Measurements from ENCODE around the gene TTL.
"Not testable (repeated sequence)": the region's sequence is repeated elsewhere in the genome, so short reads cannot be mapped to it uniquely, and the experiment has no call there.

The TTL gene

GRCh38 chr2:112481528-112482233, at the start of gene TTL:
Gene TTL (plus strand): TSS chr2:112482156. CDS start chr2:112482345, 189 bp downstream.
- DNase-seq (ENCODE audit: low read depth in 3 of 3) = peak; percentile 59 to 76 (median 67)

- not testable (repeated sequence) for DNase-seq (ENCODE audit: low read depth in 3 of 3)
These were observed 49.6 kb upstream of the TTL start for GRCh38 chr2:112432390-112432734.

GRCh38 chr2:112432735-112433479, 49.0 kb upstream of the TTL start:
- peak in 1 of 3 experiments; percentile 46 for DNase-seq (ENCODE audit: low read depth in 3 of 3)

- DNase-seq (ENCODE audit: low read depth in 3 of 3) = peak; percentile 69 to 86 (median 69)
These were observed 48.5 kb upstream of the TTL start, which contains the start of gene RGPD8 for GRCh38 chr2:112433480-112433879. Gene RGPD8 (minus strand): TSS chr2:112433645. CDS start chr2:112433453, 192 bp downstream.

GRCh38 chr2:112433932-112434730, 47.8 kb upstream of the TTL start:
- DNase-seq (ENCODE audit: low read depth in 3 of 3) = no peak

- not testable (repeated sequence) for DNase-seq (ENCODE audit: low read depth in 3 of 3)
These were observed 46.9 kb upstream of the TTL start for GRCh38 chr2:112434890-112435715.

GRCh38 chr2:112435716-112436431, 46.1 kb upstream of the TTL start:
- DNase-seq (ENCODE audit: low read depth in 3 of 3) = not testable (repeated sequence)

- DNase-seq (ENCODE audit: low read depth in 3 of 3) = not testable (repeated sequence)
These were observed 45.0 kb upstream of the TTL start for GRCh38 chr2:112436993-112437392.

- not testable (repeated sequence) for DNase-seq (ENCODE audit: low read depth in 3 of 3)
These were observed 44.5 kb upstream of the TTL start for GRCh38 chr2:112437405-112437831.

GRCh38 chr2:112438603-112439261, 43.2 kb upstream of the TTL start:
- not testable (repeated sequence) for DNase-seq (ENCODE audit: low read depth in 3 of 3)

- DNase-seq (ENCODE audit: low read depth in 3 of 3) = not testable (repeated sequence)
These were observed 37.7 kb upstream of the TTL start for GRCh38 chr2:112444256-112444655.

- no peak for DNase-seq (ENCODE audit: low read depth in 3 of 3)
These were observed 32.1 kb upstream of the TTL start for GRCh38 chr2:112449854-112450253.

- no peak for DNase-seq (ENCODE audit: low read depth in 3 of 3)
These were observed 30.6 kb upstream of the TTL start for GRCh38 chr2:112451317-112451716.

- DNase-seq (ENCODE audit: low read depth in 3 of 3) = no peak
These were observed 27.4 kb upstream of the TTL start for GRCh38 chr2:112454586-112454985.

- no peak for DNase-seq (ENCODE audit: low read depth in 3 of 3)
These were observed 22.6 kb upstream of the TTL start for GRCh38 chr2:112459372-112459771.

- no peak for DNase-seq (ENCODE audit: low read depth in 3 of 3)
These were observed 19.8 kb upstream of the TTL start for GRCh38 chr2:112462178-112462577.

- no peak for DNase-seq (ENCODE audit: low read depth in 3 of 3)
These were observed 18.7 kb upstream of the TTL start for GRCh38 chr2:112463256-112463655.

- DNase-seq (ENCODE audit: low read depth in 3 of 3) = no peak
These were observed 16.6 kb upstream of the TTL start for GRCh38 chr2:112465382-112465781.

GRCh38 chr2:112472547-112473263, 9.3 kb upstream of the TTL start:
- no peak for DNase-seq (ENCODE audit: low read depth in 3 of 3)

Data from stimulated activated CD4-positive, alpha-beta T cell treated with anti-CD3 and anti-CD28 coated beads, TNF-alpha, amount 100 ng/mL, for 24 hours (primary cell).